IMR-90 (cell line): Measurements from ENCODE around the gene ZNF644. TPM values are rescaled to one million over a fixed set of nuclear protein-coding genes. Genes with fewer than 3 reads are reported as not detected.
A peak's percentile ranks its signal among the peaks of the same experiment; 100 is the strongest.

ENCODE experiments used
- ATAC-seq: fragments of 200-7000 bp; cut with Tn5 transposase; 2 replicates; pipeline ENCODE4 v1.9.1; 2020; ENCODE audit warnings: low read depth, mild to moderate bottlenecking, moderate library complexity
- BruUV-seq: library from RNA; stranded (reverse); fragments of 400-500 nt; replicated peaks from 2 replicates; lab custom pipeline; 2021; lab: Mats Ljungman, UMichigan
- CTCF ChIA-PET: fragments of 300-600 bp; formaldehyde crosslinking; extraction: SDS; loops from one replicate; lab custom pipeline; 2021; ENCODE audit warnings: antibody characterized with exemption; lab: Yijun Ruan, JAX
- POLR2A ChIA-PET: fragments of 300-600 bp; sonication (Branson Sonifier 250); formaldehyde crosslinking; loops from one replicate; lab custom pipeline; 2022; ENCODE audit warnings: antibody characterized with exemption; ENCODE audit not compliant: unreplicated experiment; lab: Charles Lee
- DNase-seq: peaks from one replicate; pipeline ENCODE4 v3.0.0; 2013
- H2AFZ ChIP-seq: replicated peaks from 2 replicates; pipeline ENCODE3; 2013; ENCODE audit warnings: low read length, mild to moderate bottlenecking; ENCODE audit not compliant: poor library complexity
- H2AK5ac ChIP-seq: 2 replicates; pipeline ENCODE4 v1.6.1; 2013; ENCODE audit warnings: low read depth, low read length, inconsistent platforms
- H2AK9ac ChIP-seq: replicated peaks from 2 replicates; pipeline ENCODE3; 2013; ENCODE audit warnings: mild to moderate bottlenecking, low read depth, low read length, moderate library complexity; ENCODE audit not compliant: poor library complexity
- H2BK120ac ChIP-seq: 2 replicates; pipeline ENCODE4 v1.6.1; 2013; ENCODE audit warnings: low read depth, low read length, inconsistent platforms
- H2BK15ac ChIP-seq: 3 replicates; pipeline ENCODE4 v1.6.1; 2013; ENCODE audit warnings: low read depth, low read length, inconsistent platforms
- H2BK20ac ChIP-seq: 2 replicates; pipeline ENCODE4 v1.6.1; 2013; ENCODE audit warnings: low read depth, mild to moderate bottlenecking, inconsistent platforms, low read length, moderate library complexity
- H2BK5ac ChIP-seq: 2 replicates; pipeline ENCODE4 v1.6.1; 2013; ENCODE audit warnings: mild to moderate bottlenecking, low read depth, low read length, inconsistent platforms; ENCODE audit not compliant: poor library complexity, severe bottlenecking
- H3K14ac ChIP-seq: replicated peaks from 2 replicates; pipeline ENCODE4 v1.6.1; 2013; ENCODE audit warnings: low read depth, low read length, inconsistent platforms
- H3K18ac ChIP-seq: 2 replicates; pipeline ENCODE4 v1.6.1; 2013; ENCODE audit warnings: low read depth, low read length, control low read depth
- H3K23ac ChIP-seq: 2 replicates; pipeline ENCODE4 v1.6.1; 2013; ENCODE audit warnings: low read depth, low read length, inconsistent platforms
- H3K27ac ChIP-seq: 2 replicates; pipeline ENCODE4 v1.5.1; 2013; ENCODE audit warnings: mild to moderate bottlenecking, control low read depth, low read length; ENCODE audit not compliant: insufficient read depth
- H3K27me3 ChIP-seq: 2 replicates; pipeline ENCODE4 v1.6.1; 2013; ENCODE audit warnings: low read length; ENCODE audit not compliant: control insufficient read depth, insufficient read depth
- H3K36me3 ChIP-seq: 2 replicates; pipeline ENCODE4 v1.6.1; 2013; ENCODE audit warnings: low read length, mixed read lengths; ENCODE audit not compliant: control insufficient read depth, insufficient read depth
- H3K4ac ChIP-seq: 2 replicates; pipeline ENCODE4 v1.6.1; 2013; ENCODE audit warnings: low read depth, low read length, inconsistent platforms
- H3K4me1 ChIP-seq: 2 replicates; pipeline ENCODE4 v1.6.1; 2013; ENCODE audit warnings: low read length, mixed read lengths; ENCODE audit not compliant: control insufficient read depth, insufficient read depth
- H3K4me2 ChIP-seq: 2 replicates; pipeline ENCODE4 v1.6.1; 2013; ENCODE audit warnings: low read depth, mild to moderate bottlenecking, control low read depth, low read length, moderate library complexity
- H3K4me3 ChIP-seq: 2 replicates; pipeline ENCODE4 v1.5.1; 2013; ENCODE audit warnings: low read depth, mild to moderate bottlenecking, control low read depth, low read length, moderate library complexity; ENCODE audit not compliant: insufficient read depth
- H3K56ac ChIP-seq: 2 replicates; pipeline ENCODE4 v1.6.1; 2013; ENCODE audit warnings: low read length, inconsistent platforms; ENCODE audit not compliant: insufficient read depth; ENCODE audit errors: extremely low read depth
- H3K79me1 ChIP-seq, 2 experiments: 2 replicates each; pipeline ENCODE4 v1.6.1; 2013; ENCODE audit warnings: low read length in 2 of 2, inconsistent platforms in 1 of 2, low read depth in 1 of 2
- H3K9ac ChIP-seq: 2 replicates; pipeline ENCODE4 v1.6.1; 2013; ENCODE audit warnings: low read depth, low read length, control low read depth
- H3K9me1 ChIP-seq: 2 replicates; pipeline ENCODE4 v1.6.1; 2013; ENCODE audit warnings: low read length, inconsistent platforms; ENCODE audit not compliant: insufficient read depth
- H3K9me3 ChIP-seq: 2 replicates; pipeline ENCODE4 v1.6.1; 2013; ENCODE audit warnings: low read length; ENCODE audit not compliant: control insufficient read depth, insufficient read depth
- H4K20me1 ChIP-seq: 2 replicates; pipeline ENCODE4 v1.6.1; 2013; ENCODE audit warnings: low read length, inconsistent platforms; ENCODE audit not compliant: insufficient read depth
- H4K5ac ChIP-seq: 2 replicates; pipeline ENCODE4 v1.6.1; 2013; ENCODE audit warnings: mild to moderate bottlenecking, low read depth, low read length, control low read depth
- H4K8ac ChIP-seq, 2 experiments: 2 replicates each; pipeline ENCODE4 v1.6.1; 2013; ENCODE audit warnings: low read depth in 2 of 2, low read length in 2 of 2, control low read depth in 1 of 2, inconsistent platforms in 1 of 2
- H4K91ac ChIP-seq: 2 replicates; pipeline ENCODE4 v1.6.1; 2013; ENCODE audit warnings: low read depth, low read length, inconsistent platforms; ENCODE audit not compliant: insufficient read depth
- NFE2L2 ChIP-seq: fragments of 150-350 bp; IDR thresholded peaks from 2 replicates; pipeline ENCODE4 v1.6.1; 2016; ENCODE audit warnings: low read depth, mild to moderate bottlenecking, low read length
- WGBS, 2 experiments: methylation state at CpG; one replicate each; pipeline versions ENCODE4 v1.1.5 to v1.1.7; 2013; ENCODE audit warnings: missing lambda C conversion rate in 2 of 2; ENCODE audit not compliant: insufficient read length in 1 of 2; ENCODE audit errors: extremely low coverage in 2 of 2; 5-methylcytosine and 5-hydroxymethylcytosine counted together
- dilution Hi-C: fragments of 300-500 bp; cut with HindIII; formaldehyde crosslinking; loops from one replicate; pipeline ENCODE4 v1.14.3; 2018; ENCODE audit warnings: low sequenced_read_pairs; ENCODE audit not compliant: unreplicated experiment
- in situ Hi-C: fragments of 300-500 bp; cut with MboI; formaldehyde crosslinking; loops from 3 replicates; pipeline ENCODE4 v1.14.3; 2019; ENCODE audit warnings: low sequenced_read_pairs, inconsistent platforms, mixed read lengths
- intact Hi-C: fragments of 100-400 bp; cut with micrococcal nuclease; formaldehyde crosslinking; loops from 2 replicates; pipeline ENCODE4 v1.10.0; 2022
- polyA plus RNA-seq, 3 experiments: library from polyadenylated mRNA; depleted of rRNA; stranded (reverse); fragments of >200 nt; gene quantifications; 2 replicates each; pipeline ENCODE4 v1.2.3, GENCODE V29; 2012; ENCODE audit warnings: low replicate concordance in 1 of 3
- total RNA-seq: library from RNA; depleted of rRNA; stranded (reverse); fragments of >200 nt; gene quantifications from 2 replicates; pipeline ENCODE4 v1.2.3, GENCODE V29; 2012

ZNF644 gene
- total and polyA plus RNA-seq, 2 of the 4 experiments (the other 2 are of a cell fraction) = 9.0 to 45.3 TPM

DNA sequence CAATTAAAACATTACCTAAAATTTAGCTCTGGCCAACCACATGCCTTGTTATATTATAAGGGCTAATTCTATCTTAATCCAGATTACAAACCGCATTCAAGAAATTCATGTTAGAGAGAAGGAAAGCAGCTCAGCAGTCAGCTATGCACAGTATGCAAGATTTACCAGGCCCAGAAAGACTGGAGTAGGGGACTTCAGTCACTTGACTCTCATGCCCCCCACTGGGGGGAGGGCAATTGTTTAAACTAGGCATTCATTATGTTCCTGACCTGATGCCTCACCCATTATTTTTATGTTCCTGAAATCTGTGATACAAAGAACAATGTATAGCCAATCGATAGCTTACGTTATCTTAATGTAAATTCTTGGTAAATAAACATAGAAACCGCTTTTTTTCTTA, 96.9 kb downstream of the ZNF644 start:
- no peaks in the 10 kb centered on the region for H3K27me3 ChIP-seq
- H2BK5ac ChIP-seq = peak overlapping the region; percentile 37
- H3K36me3 ChIP-seq = no peaks in the 10 kb centered on the region
- no peak overlapping the region for H2BK20ac ChIP-seq
- CTCF ChIA-PET = no interaction called here
- H4K8ac ChIP-seq = no peak overlapping the region
- peaks cover 5 to 48% of the 10 kb centered on the region in 2 experiments; a peak in 3 of 4 replicates for H3K79me1 ChIP-seq
- no peak overlapping the region for H2AK9ac ChIP-seq
- intact Hi-C loops (loop anchor here (5.0 kb wide), 1 partner anchor 97 kb away; the partner anchor contains the start of gene ZNF644), in situ Hi-C loops (no loop called here), dilution Hi-C loops (no loop called here)
- peaks cover 14% of the 10 kb centered on the region for H3K4me1 ChIP-seq
- no peak overlapping the region for H4K5ac ChIP-seq
- BruUV-seq = no TSS peak
- TF ChIP-seq NFE2L2 = no peak
- H3K9ac ChIP-seq = no peak overlapping the region
- no peak overlapping the region for H3K23ac ChIP-seq
- no CpG with 5 or more reads among the region's 4 CpGs for WGBS, 2 experiments
- POLR2A ChIA-PET = no interaction called here
- no peak overlapping the region for H3K4me2 ChIP-seq
- no peak overlapping the region for H3K56ac ChIP-seq
- DNase-seq (peak; percentile 8), ATAC-seq (no peak)
- no peak overlapping the region for H3K4ac ChIP-seq
- H3K27ac ChIP-seq = no peak overlapping the region
- H2AFZ ChIP-seq = no peak overlapping the region
- no peak overlapping the region for H2BK15ac ChIP-seq
- H3K9me3 ChIP-seq = no peaks in the 10 kb centered on the region
- H3K14ac ChIP-seq = no peak overlapping the region; the same call in 1 of the 2 replicates
- peaks cover 27% of the 10 kb centered on the region; the same call in 1 of the 2 replicates for H4K20me1 ChIP-seq
- no peak overlapping the region for H2BK120ac ChIP-seq
- H4K91ac ChIP-seq = no peak overlapping the region
- no peak overlapping the region; the same call in 1 of the 2 replicates for H3K18ac ChIP-seq
- H3K4me3 ChIP-seq = no peak overlapping the region
- no peaks in the 10 kb centered on the region for H3K9me1 ChIP-seq
- H2AK5ac ChIP-seq = no peak overlapping the region
